ENCODE results near the gene HOXC5. TPM values are rescaled to one million over a fixed set of nuclear protein-coding genes. Genes with fewer than 3 reads are reported as not detected.
A peak's percentile ranks its signal among the peaks of the same experiment; 100 is the strongest.

HOXC5 gene
- total and polyA plus RNA-seq, 4 experiments from 2014 or later: not detected

- ChIA-PET CTCF (ENCODE audit: partially characterized antibody) (no interaction called here), POLR2A (ENCODE audit: partially characterized antibody) (no interaction called here)
- H3K4me3 Mint-ChIP-seq: no peak overlapping the region
- DNase-seq: no peak
- Histone ChIP-seq H3K36me3 (ENCODE audit: insufficient read depth, low read length) (no peaks in the 10 kb centered on the region), H3K4me3 (ENCODE audit: low read length in 2 of 2) (no peak overlapping the region), H3K27me3 (ENCODE audit: insufficient read depth, low read length) (peaks cover 85% of the 10 kb centered on the region), H3K9me3 (ENCODE audit: control insufficient read depth in 1 of 2, low read length in 2 of 2) (no peaks in the 10 kb centered on the region), H3K27ac (ENCODE audit: low read depth, low read length) (no peak overlapping the region), H3K4me1 (ENCODE audit: insufficient read depth, low read length) (peaks cover 14% of the 10 kb centered on the region)
- intact Hi-C loops (cut with micrococcal nuclease): no loop called here
- peaks cover 65 to 79% of the 10 kb centered on the region in 2 donors for H3K27me3 Mint-ChIP-seq
- H3K36me3 Mint-ChIP-seq: no peaks in the 10 kb centered on the region
- H3K4me1 Mint-ChIP-seq: peaks cover 10 to 23% (median 14%) of the 10 kb centered on the region in 4 donors
- H3K9me3 Mint-ChIP-seq: peaks cover 0 to 7% (median 0%) of the 10 kb centered on the region in 8 donors
- H3K27ac Mint-ChIP-seq: no peak overlapping the region
Observed at GRCh38 chr12:54045868-54046521, 13.1 kb downstream of the HOXC5 start.

DNA sequence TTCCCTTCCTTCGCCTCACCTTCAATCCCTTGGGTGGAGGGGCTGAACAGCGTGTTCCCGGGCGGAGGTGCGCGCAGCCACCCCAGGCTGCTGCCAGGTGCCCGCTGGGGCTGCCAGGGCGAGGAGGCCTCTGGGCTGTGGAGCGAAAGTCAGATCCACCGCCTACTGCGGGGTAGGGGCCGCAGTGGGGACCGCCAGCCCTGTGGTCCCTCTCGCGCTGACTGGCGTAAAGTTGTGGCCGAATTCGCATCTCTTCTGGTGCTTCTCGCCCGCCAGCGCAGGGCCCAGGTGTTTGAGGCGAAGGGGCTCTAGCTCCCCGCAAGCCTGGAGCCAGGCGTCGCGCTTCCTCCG lies 13.9 kb downstream of the HOXC5 start:
- H3K9me3 Mint-ChIP-seq: peaks cover 0 to 7% (median 0%) of the 10 kb centered on the region in 8 donors
- no peak for DNase-seq
- POLR2A ChIA-PET (ENCODE audit: partially characterized antibody): no interaction called here
- H3K36me3 Mint-ChIP-seq: no peaks in the 10 kb centered on the region
- H3K27ac Mint-ChIP-seq: no peak overlapping the region
- Histone ChIP-seq H3K27me3 (ENCODE audit: insufficient read depth, low read length) (peaks cover 92% of the 10 kb centered on the region), H3K27ac (ENCODE audit: low read depth, low read length) (no peak overlapping the region), H3K4me3 (ENCODE audit: low read length in 2 of 2) (no peak overlapping the region), H3K36me3 (ENCODE audit: insufficient read depth, low read length) (no peaks in the 10 kb centered on the region), H3K4me1 (ENCODE audit: insufficient read depth, low read length) (peaks cover 18% of the 10 kb centered on the region), H3K9me3 (ENCODE audit: control insufficient read depth in 1 of 2, low read length in 2 of 2) (no peaks in the 10 kb centered on the region)
- peaks cover 64 to 81% of the 10 kb centered on the region in 2 donors for H3K27me3 Mint-ChIP-seq
- intact Hi-C loops (cut with micrococcal nuclease): no loop called here
- CTCF ChIA-PET (ENCODE audit: partially characterized antibody): no interaction called here
- H3K4me1 Mint-ChIP-seq: peaks cover 10 to 25% (median 16%) of the 10 kb centered on the region in 4 donors
- H3K4me3 Mint-ChIP-seq: peak overlapping the region in 3 of 8 donors; percentile 40 to 75 (median 53)

GRCh38 chr12:54047160-54047963 lies 14.5 kb downstream of the HOXC5 start:
- Histone ChIP-seq H3K4me3 (ENCODE audit: low read length in 2 of 2) (no peak overlapping the region), H3K9me3 (ENCODE audit: control insufficient read depth in 1 of 2, low read length in 2 of 2) (no peaks in the 10 kb centered on the region), H3K4me1 (ENCODE audit: insufficient read depth, low read length) (peaks cover 24% of the 10 kb centered on the region), H3K27ac (ENCODE audit: low read depth, low read length) (no peak overlapping the region), H3K27me3 (ENCODE audit: insufficient read depth, low read length) (peaks cover 95% of the 10 kb centered on the region), H3K36me3 (ENCODE audit: insufficient read depth, low read length) (no peaks in the 10 kb centered on the region)
- no peaks in the 10 kb centered on the region for H3K36me3 Mint-ChIP-seq
- DNase-seq: no peak
- no peak overlapping the region for H3K27ac Mint-ChIP-seq
- intact Hi-C loops (cut with micrococcal nuclease): no loop called here
- H3K9me3 Mint-ChIP-seq: peaks cover 0 to 7% (median 0%) of the 10 kb centered on the region in 8 donors
- CTCF ChIA-PET (ENCODE audit: partially characterized antibody): no interaction called here
- POLR2A ChIA-PET (ENCODE audit: partially characterized antibody): no interaction called here
- H3K27me3 Mint-ChIP-seq: peaks cover 67 to 84% of the 10 kb centered on the region in 2 donors
- peaks cover 13 to 31% (median 19%) of the 10 kb centered on the region in 4 donors for H3K4me1 Mint-ChIP-seq
- peak overlapping the region in 5 of 8 donors; percentile 52 to 75 (median 53) for H3K4me3 Mint-ChIP-seq

GRCh38 chr12:54047964-54048303 lies 15.1 kb downstream of the HOXC5 start:
- ChIA-PET CTCF (ENCODE audit: partially characterized antibody) (no interaction called here), POLR2A (ENCODE audit: partially characterized antibody) (no interaction called here)
- Mint-ChIP-seq H3K27me3 (peaks cover 70 to 82% of the 10 kb centered on the region in 2 donors), H3K36me3 (no peaks in the 10 kb centered on the region), H3K4me3 (peak overlapping the region in 2 of 8 donors; percentile 48 to 52), H3K4me1 (peaks cover 14 to 37% (median 23%) of the 10 kb centered on the region in 4 donors), H3K27ac (peak overlapping the region in 2 of 7 donors; percentile 4 to 33), H3K9me3 (peaks cover 0 to 7% (median 0%) of the 10 kb centered on the region in 8 donors)
- no peak for DNase-seq
- Histone ChIP-seq H3K27ac (ENCODE audit: low read depth, low read length) (no peak overlapping the region), H3K27me3 (ENCODE audit: insufficient read depth, low read length) (peaks cover 96% of the 10 kb centered on the region), H3K9me3 (ENCODE audit: control insufficient read depth in 1 of 2, low read length in 2 of 2) (no peaks in the 10 kb centered on the region), H3K4me1 (ENCODE audit: insufficient read depth, low read length) (peaks cover 29% of the 10 kb centered on the region), H3K4me3 (ENCODE audit: low read length in 2 of 2) (no peak overlapping the region), H3K36me3 (ENCODE audit: insufficient read depth, low read length) (no peaks in the 10 kb centered on the region)
- intact Hi-C loops (cut with micrococcal nuclease): no loop called here

DNA sequence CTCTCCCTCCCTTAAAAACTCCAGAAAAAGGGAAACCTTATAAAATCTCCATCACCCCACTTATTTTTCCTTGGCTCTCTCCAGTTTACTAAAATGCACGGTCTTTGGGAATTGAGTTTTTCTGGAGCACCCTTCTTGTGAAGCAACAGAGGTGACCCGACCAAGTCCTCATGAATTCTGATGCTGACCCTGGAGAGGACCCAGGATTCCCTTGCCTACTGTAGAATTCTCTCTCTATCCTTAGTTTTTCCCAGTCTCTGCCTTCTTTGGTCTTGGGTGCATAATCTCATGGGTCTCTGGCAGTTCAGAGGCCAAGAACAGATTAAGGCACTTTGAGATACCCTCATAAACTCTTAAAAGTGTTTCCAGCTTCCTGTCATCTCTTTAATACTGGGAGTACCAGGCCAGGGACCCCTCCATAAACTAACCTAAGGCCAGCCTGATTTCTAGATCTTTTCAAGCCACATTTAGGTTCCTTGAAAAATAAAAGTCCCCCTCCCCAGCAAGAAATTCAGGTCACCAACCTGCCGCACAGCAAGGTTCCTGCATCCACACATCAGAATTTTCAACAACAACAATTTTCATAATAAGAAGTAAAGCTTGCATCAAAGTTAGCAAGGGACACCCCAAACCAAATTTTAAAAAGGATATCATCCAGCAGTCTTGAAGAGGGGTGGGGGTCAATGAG lies 15.7 kb downstream of the HOXC5 start:
- H3K9me3 ChIP-seq (ENCODE audit: control insufficient read depth in 1 of 2, low read length in 2 of 2): no peaks in the 10 kb centered on the region

GRCh38 chr12:54049108-54049507 lies 16.3 kb downstream of the HOXC5 start:
- Mint-ChIP-seq H3K27me3 (peaks cover 68 to 78% of the 10 kb centered on the region in 2 donors), H3K9me3 (peaks cover 0 to 7% (median 0%) of the 10 kb centered on the region in 8 donors), H3K27ac (no peak overlapping the region), H3K36me3 (no peaks in the 10 kb centered on the region), H3K4me3 (no peak overlapping the region), H3K4me1 (peaks cover 15 to 44% (median 28%) of the 10 kb centered on the region in 4 donors)
- no peaks in the 10 kb centered on the region for H3K36me3 ChIP-seq (ENCODE audit: insufficient read depth, low read length)
- peaks cover 41% of the 10 kb centered on the region for H3K4me1 ChIP-seq (ENCODE audit: insufficient read depth, low read length)
- no peak overlapping the region for H3K4me3 ChIP-seq (ENCODE audit: low read length in 2 of 2)
- POLR2A ChIA-PET (ENCODE audit: partially characterized antibody): no interaction called here
- intact Hi-C loops (cut with micrococcal nuclease): no loop called here
- CTCF ChIA-PET (ENCODE audit: partially characterized antibody): no interaction called here
- DNase-seq: no peak
- H3K27ac ChIP-seq (ENCODE audit: low read depth, low read length): no peak overlapping the region
- peaks cover 97% of the 10 kb centered on the region for H3K27me3 ChIP-seq (ENCODE audit: insufficient read depth, low read length)
- no peaks in the 10 kb centered on the region for H3K9me3 ChIP-seq (ENCODE audit: control insufficient read depth in 1 of 2, low read length in 2 of 2)

More for the DNA sequence above, 15.7 kb downstream of the HOXC5 start:
- Mint-ChIP-seq H3K27me3 (peaks cover 69 to 78% of the 10 kb centered on the region in 2 donors), H3K4me1 (peaks cover 14 to 40% (median 27%) of the 10 kb centered on the region in 4 donors), H3K36me3 (no peaks in the 10 kb centered on the region), H3K9me3 (peaks cover 0 to 7% (median 0%) of the 10 kb centered on the region in 8 donors), H3K27ac (peak overlapping the region in 1 of 7 donors; percentile 33), H3K4me3 (peak overlapping the region in 1 of 8 donors; percentile 45)
- Histone ChIP-seq H3K4me1 (ENCODE audit: insufficient read depth, low read length) (peaks cover 36% of the 10 kb centered on the region), H3K36me3 (ENCODE audit: insufficient read depth, low read length) (no peaks in the 10 kb centered on the region), H3K4me3 (ENCODE audit: low read length in 2 of 2) (no peak overlapping the region), H3K27ac (ENCODE audit: low read depth, low read length) (no peak overlapping the region), H3K27me3 (ENCODE audit: insufficient read depth, low read length) (peaks cover 96% of the 10 kb centered on the region)
- intact Hi-C loops (cut with micrococcal nuclease): no loop called here
- no peak for DNase-seq
- POLR2A ChIA-PET (ENCODE audit: partially characterized antibody): no interaction called here
- CTCF ChIA-PET (ENCODE audit: partially characterized antibody): no interaction called here

- Mint-ChIP-seq H3K4me1 (peaks cover 18 to 52% (median 32%) of the 10 kb centered on the region in 4 donors), H3K4me3 (peak overlapping the region in 2 of 8 donors; percentile 12 to 30)
- POLR2A ChIA-PET (ENCODE audit: partially characterized antibody): no interaction called here
Observed at GRCh38 chr12:54050482-54050810, 17.6 kb downstream of the HOXC5 start.

More at GRCh38 chr12:54050482-54050810, 17.6 kb downstream of the HOXC5 start:
- H3K27ac Mint-ChIP-seq: no peak overlapping the region
- no peaks in the 10 kb centered on the region for H3K36me3 ChIP-seq (ENCODE audit: insufficient read depth, low read length)
- no peak overlapping the region for H3K27ac ChIP-seq (ENCODE audit: low read depth, low read length)
- intact Hi-C loops (cut with micrococcal nuclease): no loop called here
- peaks cover 0 to 7% (median 0%) of the 10 kb centered on the region in 8 donors for H3K9me3 Mint-ChIP-seq
- H3K36me3 Mint-ChIP-seq: no peaks in the 10 kb centered on the region
- peaks cover 62 to 71% of the 10 kb centered on the region in 2 donors for H3K27me3 Mint-ChIP-seq
- H3K27me3 ChIP-seq (ENCODE audit: insufficient read depth, low read length): peaks cover 90% of the 10 kb centered on the region
- H3K4me1 ChIP-seq (ENCODE audit: insufficient read depth, low read length): peaks cover 41% of the 10 kb centered on the region
- no peaks in the 10 kb centered on the region for H3K9me3 ChIP-seq (ENCODE audit: control insufficient read depth in 1 of 2, low read length in 2 of 2)
- CTCF ChIA-PET (ENCODE audit: partially characterized antibody): interaction anchor here (0.5 to 1.1 kb wide), 4 partner anchors 18 to 156 kb away, joined by 3 to 4 read pairs (median 4); partner anchors contain the start of gene HOXC5
- DNase-seq: no peak
- H3K4me3 ChIP-seq (ENCODE audit: low read length in 2 of 2): no peak overlapping the region
